ENCODE data around the gene NAIF1. TPM values are rescaled to one million over a fixed set of nuclear protein-coding genes. Genes with fewer than 3 reads are reported as not detected.
"Not testable (repeated sequence)": the region's sequence is repeated elsewhere in the genome, so short reads cannot be mapped to it uniquely, and the experiment has no call there.

NAIF1 gene
- total RNA-seq, 2 donors from 2014 or later: 11.9 to 17.9 TPM

DNA sequence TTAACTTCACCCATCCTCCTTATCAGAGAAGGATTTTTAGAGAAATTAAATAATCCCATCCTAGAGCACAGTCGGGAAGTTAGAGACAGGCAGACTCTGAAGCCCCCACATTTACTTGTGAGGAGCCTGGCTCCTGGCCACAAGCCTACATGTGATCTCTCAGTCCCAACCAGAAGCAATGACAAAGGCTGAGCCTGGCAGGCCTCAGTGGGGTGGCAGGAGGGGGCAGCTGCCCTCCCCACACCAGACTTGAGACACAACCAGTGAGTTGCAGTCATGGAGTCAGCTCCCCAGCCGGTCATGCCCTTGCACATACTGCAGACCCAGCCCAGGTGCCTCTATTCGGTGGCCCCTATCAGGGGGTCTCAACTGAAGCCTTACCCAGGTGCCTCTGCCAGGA, 11.0 kb downstream of the NAIF1 start:
- H3K9me3 Mint-ChIP-seq: no peaks in the 10 kb centered on the region
- H3K4me1 Mint-ChIP-seq (ENCODE audit: low read depth): peaks cover 6% of the 10 kb centered on the region
- no peak for DNase-seq
- no peak overlapping the region for H3K27ac Mint-ChIP-seq
- no peak overlapping the region for H3K4me3 Mint-ChIP-seq
- no peak for ATAC-seq (replicated peaks in 1 of 2)
- H3K27me3 Mint-ChIP-seq (ENCODE audit: low read depth): no peaks in the 10 kb centered on the region
- no peaks in the 10 kb centered on the region for H3K36me3 Mint-ChIP-seq (ENCODE audit: insufficient read depth in 2 of 2)

DNA sequence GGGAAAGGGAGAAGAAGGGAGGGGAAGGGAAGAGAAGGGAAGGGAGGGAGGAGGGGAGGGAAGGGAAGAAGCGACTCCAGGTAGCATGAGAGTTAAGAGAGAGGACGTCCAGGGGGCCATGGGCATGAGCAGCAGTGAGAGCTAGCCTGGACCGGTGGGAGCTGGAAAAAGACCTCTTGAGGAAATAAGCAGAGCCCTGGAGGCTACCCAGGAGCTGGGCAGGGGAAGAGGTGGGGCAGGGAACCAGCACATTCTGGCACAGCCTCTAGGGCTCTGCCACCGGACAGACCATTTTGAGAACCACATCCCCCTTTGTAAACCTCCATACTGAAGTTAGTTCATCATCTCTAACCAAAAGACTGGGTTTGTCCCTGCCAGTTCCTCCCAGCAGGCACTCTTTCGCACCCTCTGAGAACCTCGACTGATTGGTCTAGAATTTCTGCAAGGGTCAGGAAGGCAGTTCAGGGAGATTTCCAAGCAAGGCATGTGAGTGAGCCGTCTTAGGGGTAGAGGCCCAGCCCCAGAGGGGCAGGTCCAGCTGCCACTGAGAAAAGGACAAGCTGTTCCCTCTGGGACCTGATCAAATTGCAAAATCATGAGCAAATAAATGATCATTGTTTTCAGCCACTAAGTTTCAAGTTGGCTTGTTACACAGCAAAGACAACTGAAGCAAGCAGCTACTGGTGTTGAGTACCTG, 11.6 kb downstream of the NAIF1 start:
- H3K36me3 Mint-ChIP-seq (ENCODE audit: insufficient read depth in 2 of 2): no peaks in the 10 kb centered on the region
- no peak overlapping the region for H3K4me3 Mint-ChIP-seq
- no peak overlapping the region for H3K27ac Mint-ChIP-seq
- ATAC-seq (replicated peaks in 1 of 2) (no peak), DNase-seq (no peak)
- no peaks in the 10 kb centered on the region for H3K9me3 Mint-ChIP-seq
- no peaks in the 10 kb centered on the region for H3K4me1 Mint-ChIP-seq (ENCODE audit: low read depth)
- H3K27me3 Mint-ChIP-seq (ENCODE audit: low read depth): no peaks in the 10 kb centered on the region

DNA sequence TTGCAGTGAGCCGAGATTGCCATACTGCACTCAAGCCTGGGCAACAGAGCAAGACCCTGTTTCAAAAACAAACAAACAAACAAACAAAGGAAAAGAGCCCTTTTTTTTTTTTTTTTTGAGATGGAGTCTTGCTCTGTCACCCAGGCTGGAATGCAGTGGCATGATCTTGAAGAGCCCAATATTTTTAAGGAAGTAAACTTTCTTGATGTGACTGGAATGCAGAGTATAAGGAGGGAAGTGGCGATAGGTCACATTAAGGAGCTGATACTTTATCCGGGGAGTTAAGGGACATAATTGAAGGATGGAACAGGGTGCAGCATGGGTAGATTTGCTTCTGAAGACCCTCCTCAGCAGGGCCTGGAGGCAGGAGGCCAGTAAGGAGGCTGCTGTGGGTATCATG, 13.0 kb downstream of the NAIF1 start:
- H3K4me1 Mint-ChIP-seq (ENCODE audit: low read depth): no peaks in the 10 kb centered on the region
- H3K4me3 Mint-ChIP-seq: no peak overlapping the region
- H3K36me3 Mint-ChIP-seq (ENCODE audit: insufficient read depth in 2 of 2): no peaks in the 10 kb centered on the region
- H3K9me3 Mint-ChIP-seq: no peaks in the 10 kb centered on the region
- no peaks in the 10 kb centered on the region for H3K27me3 Mint-ChIP-seq (ENCODE audit: low read depth)
- ATAC-seq (replicated peaks in 1 of 2) (no peak), DNase-seq (no peak)
- no peak overlapping the region for H3K27ac Mint-ChIP-seq

DNA sequence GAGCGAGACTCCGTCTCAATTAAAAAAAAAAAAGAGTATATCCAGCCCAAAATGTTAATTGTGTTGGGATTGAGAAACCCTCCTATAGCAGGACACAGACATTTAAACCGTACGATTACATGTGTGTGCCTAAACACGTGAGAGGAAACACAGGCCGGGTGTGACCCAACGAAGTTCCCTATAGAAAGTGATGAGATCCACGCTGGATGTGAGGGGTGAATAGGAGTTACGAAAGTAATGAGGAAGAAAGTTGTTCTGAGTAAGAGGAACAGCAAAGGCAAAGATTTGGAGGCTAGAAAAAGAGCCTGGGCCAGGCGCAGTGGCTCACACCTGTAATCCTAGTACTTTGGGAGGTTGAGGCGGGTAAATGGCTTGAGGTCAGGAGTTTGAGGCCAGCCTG, 13.6 kb downstream of the NAIF1 start:
- Mint-ChIP-seq H3K9me3 (no peaks in the 10 kb centered on the region), H3K4me3 (no peak overlapping the region), H3K36me3 (ENCODE audit: insufficient read depth in 2 of 2) (no peaks in the 10 kb centered on the region), H3K27ac (no peak overlapping the region), H3K27me3 (ENCODE audit: low read depth) (no peaks in the 10 kb centered on the region), H3K4me1 (ENCODE audit: low read depth) (peaks cover 3% of the 10 kb centered on the region)
- no peak for ATAC-seq (replicated peaks in 1 of 2)
- no peak for DNase-seq

DNA sequence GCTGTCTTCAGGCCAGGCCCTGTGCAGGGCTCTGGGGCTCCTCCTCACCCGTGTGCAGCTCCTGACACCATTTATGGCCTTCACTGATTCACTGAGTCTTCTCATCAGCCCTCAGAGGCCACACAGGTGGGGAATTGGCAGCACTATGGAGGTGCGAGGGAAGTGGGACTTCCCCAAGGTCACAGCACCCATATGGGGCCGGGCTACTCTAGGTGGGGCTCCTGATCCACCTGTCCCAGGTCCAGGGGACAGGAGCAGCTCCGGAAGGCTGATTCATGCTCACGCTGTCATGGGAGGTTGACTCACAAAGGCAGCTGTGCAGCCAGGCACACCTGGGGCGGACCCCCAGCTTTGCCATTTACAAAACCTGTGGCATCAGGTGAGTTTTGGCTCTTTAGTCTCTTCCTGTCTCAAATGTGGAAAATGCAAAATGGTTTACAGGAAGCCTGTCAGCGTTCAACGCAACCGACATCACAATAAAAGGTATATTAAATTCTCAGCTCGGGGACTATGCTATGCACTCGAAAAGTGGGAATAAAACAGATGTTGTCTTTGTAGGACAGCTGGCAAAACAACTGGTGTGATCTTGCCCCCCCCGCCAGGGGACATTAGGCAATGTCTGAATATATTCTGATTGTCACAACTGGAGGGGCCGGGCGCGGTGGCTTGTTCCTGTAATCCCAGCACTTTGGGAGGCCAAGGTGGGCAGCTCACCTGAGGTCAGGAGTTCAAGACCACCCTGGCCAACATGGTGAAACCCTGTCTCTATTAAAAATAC, 15.0 kb downstream of the NAIF1 start:
- H3K36me3 Mint-ChIP-seq (ENCODE audit: insufficient read depth in 2 of 2): no peaks in the 10 kb centered on the region
- ATAC-seq (replicated peaks in 1 of 2): no peak
- peaks cover 6% of the 10 kb centered on the region for H3K4me1 Mint-ChIP-seq (ENCODE audit: low read depth)
- no peaks in the 10 kb centered on the region for H3K9me3 Mint-ChIP-seq
- no peak for DNase-seq
- H3K27ac Mint-ChIP-seq: no peak overlapping the region
- no peak overlapping the region for H3K4me3 Mint-ChIP-seq
- H3K27me3 Mint-ChIP-seq (ENCODE audit: low read depth): no peaks in the 10 kb centered on the region

DNA sequence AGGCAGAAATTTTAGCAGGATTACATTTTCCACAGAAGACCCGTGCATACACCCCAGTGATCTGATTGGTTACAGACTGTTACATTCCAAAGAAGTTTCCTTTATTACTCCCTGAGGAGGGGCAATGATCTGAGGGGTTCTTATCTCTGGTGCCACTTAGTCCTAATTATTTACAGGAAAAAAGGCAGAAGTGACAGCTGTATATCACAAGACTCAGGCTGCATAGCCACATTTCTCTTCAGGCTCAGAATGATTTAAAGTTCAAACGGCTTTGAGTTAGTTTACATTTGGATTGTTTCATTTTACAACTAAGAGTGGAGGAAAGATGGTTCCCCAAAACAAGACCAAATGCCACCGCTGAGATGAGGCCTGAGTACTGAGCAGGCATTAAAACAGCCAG, 17.3 kb downstream of the NAIF1 start:
- H3K4me1 Mint-ChIP-seq (ENCODE audit: low read depth): peaks cover 6% of the 10 kb centered on the region
- no peaks in the 10 kb centered on the region for H3K36me3 Mint-ChIP-seq (ENCODE audit: insufficient read depth in 2 of 2)
- no peaks in the 10 kb centered on the region for H3K27me3 Mint-ChIP-seq (ENCODE audit: low read depth)
- no peak overlapping the region for H3K27ac Mint-ChIP-seq
- no peak for DNase-seq
- ATAC-seq (replicated peaks in 1 of 2): no peak
- no peak overlapping the region for H3K4me3 Mint-ChIP-seq
- H3K9me3 Mint-ChIP-seq: no peaks in the 10 kb centered on the region

DNA sequence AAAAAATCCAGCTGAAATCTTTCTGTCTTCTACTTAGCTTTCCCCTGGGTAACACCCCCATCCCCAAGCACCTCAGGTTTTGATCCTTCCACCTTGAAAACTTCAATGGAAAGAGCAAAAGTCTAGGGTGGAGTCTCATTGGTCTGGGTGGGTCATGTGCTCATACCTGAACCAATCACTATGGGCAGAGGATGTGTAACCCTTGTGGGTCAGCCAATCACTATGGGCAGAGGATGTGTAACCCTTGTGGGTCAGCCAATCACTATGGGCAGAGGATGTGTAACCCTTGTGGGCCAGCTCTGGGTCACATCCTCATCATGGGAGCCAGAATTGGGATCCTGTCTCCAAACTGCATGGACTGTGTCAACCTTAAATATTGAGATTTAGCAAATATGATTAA, 18.5 kb downstream of the NAIF1 start:
- H3K4me3 Mint-ChIP-seq: no peak overlapping the region
- DNase-seq (no peak), ATAC-seq (replicated peaks in 1 of 2) (peak; percentile 64 to 74)
- no peaks in the 10 kb centered on the region for H3K27me3 Mint-ChIP-seq (ENCODE audit: low read depth)
- no peak overlapping the region for H3K27ac Mint-ChIP-seq
- peaks cover 6% of the 10 kb centered on the region for H3K4me1 Mint-ChIP-seq (ENCODE audit: low read depth)
- no peaks in the 10 kb centered on the region for H3K36me3 Mint-ChIP-seq (ENCODE audit: insufficient read depth in 2 of 2)
- no peaks in the 10 kb centered on the region for H3K9me3 Mint-ChIP-seq

DNA sequence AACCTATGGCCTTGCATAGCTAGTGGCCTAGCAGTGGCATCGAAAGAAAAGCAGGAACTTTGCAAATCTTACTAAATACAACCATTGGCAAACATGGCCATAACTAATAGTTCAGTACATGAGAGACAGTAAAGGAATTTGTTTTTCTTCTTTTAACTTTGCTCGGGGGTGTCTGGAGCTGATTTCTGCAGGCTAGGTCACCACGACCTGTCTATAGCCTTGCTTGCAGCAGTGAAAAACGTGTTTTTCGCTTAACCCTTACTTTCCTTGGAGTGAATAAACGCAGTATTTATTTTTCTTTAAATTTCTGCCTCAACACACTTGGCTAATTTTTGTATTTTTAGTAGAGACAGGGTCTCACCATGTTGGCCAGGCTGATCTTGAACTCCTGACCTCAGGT, 19.9 kb downstream of the NAIF1 start:
- no peaks in the 10 kb centered on the region for H3K9me3 Mint-ChIP-seq
- no peak for DNase-seq
- H3K4me1 Mint-ChIP-seq (ENCODE audit: low read depth): peaks cover 8% of the 10 kb centered on the region
- ATAC-seq (replicated peaks in 1 of 2): no peak
- no peaks in the 10 kb centered on the region for H3K27me3 Mint-ChIP-seq (ENCODE audit: low read depth)
- no peaks in the 10 kb centered on the region for H3K36me3 Mint-ChIP-seq (ENCODE audit: insufficient read depth in 2 of 2)
- H3K27ac Mint-ChIP-seq: no peak overlapping the region
- H3K4me3 Mint-ChIP-seq: no peak overlapping the region

DNA sequence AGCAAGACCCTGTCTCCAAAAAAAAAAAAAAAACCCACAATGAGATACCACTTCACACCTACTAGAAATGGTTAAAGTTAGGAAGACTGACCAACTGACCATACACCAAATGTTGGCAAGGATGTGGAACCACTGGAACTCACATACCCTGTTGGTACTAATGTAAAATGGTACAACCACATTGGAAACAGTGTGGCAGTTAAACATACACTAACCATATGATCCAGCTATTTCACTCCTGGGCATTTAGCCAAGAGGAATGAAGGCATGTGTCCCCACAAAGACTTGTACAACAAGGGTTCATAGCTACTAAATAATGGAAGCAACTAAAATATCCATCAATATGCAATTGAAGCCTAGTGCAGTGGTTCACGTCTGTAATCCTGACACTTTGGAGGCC, 21.3 kb downstream of the NAIF1 start:
- no peak overlapping the region for H3K27ac Mint-ChIP-seq
- no peak overlapping the region for H3K4me3 Mint-ChIP-seq
- H3K36me3 Mint-ChIP-seq (ENCODE audit: insufficient read depth in 2 of 2): no peaks in the 10 kb centered on the region
- DNase-seq (no peak), ATAC-seq (replicated peaks in 1 of 2) (no peak)
- peaks cover 22% of the 10 kb centered on the region for H3K4me1 Mint-ChIP-seq (ENCODE audit: low read depth)
- no peaks in the 10 kb centered on the region for H3K9me3 Mint-ChIP-seq
- H3K27me3 Mint-ChIP-seq (ENCODE audit: low read depth): no peaks in the 10 kb centered on the region

DNA sequence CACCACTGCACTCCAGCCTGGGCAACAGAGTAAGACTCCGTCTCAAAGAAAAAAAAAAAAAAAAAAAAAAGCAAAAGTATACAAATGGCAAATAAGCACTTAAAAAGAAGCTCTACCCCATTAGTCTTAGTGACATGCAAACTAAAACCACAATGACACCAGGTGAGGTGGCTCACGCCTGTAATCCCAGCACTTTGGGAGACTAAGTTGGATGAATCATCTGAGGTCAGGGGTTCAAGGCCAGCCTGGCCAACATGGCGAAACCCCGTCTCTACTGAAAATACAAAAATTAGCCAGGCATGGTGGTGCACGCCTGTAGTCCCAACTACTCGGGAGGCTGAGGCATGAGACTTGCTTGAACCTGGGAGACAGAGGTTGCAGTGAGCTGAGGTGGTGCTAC, 21.7 kb downstream of the NAIF1 start:
- not testable (repeated sequence) for ATAC-seq (replicated peaks in 1 of 2); H3K27me3 Mint-ChIP-seq (ENCODE audit: low read depth)

DNA sequence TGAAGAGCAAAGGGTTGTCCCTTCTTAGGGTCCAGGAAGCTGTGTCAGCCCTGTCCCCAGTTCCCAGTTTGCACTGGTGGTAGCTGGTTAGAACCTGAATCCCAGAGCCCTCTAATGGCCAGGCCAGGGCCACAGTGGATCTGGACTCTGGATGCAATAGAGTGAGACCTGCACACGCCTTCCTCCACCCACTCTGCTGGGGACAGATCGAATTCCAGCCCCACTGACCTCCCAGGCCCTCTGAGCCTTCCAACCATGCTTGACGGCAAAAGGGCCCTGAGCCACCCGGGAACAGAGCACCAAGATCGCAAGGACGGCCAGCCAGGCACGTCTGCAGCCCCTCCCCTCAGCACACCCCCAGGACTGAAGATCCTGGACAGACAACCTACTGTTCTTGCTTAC, 23.7 kb downstream of the NAIF1 start:
- no peaks in the 10 kb centered on the region for H3K36me3 Mint-ChIP-seq (ENCODE audit: insufficient read depth in 2 of 2)
- H3K27me3 Mint-ChIP-seq (ENCODE audit: low read depth): no peaks in the 10 kb centered on the region
- H3K4me1 Mint-ChIP-seq (ENCODE audit: low read depth): peaks cover 17% of the 10 kb centered on the region
- DNase-seq (no peak), ATAC-seq (replicated peaks in 1 of 2) (no peak)
- no peaks in the 10 kb centered on the region for H3K9me3 Mint-ChIP-seq
- H3K27ac Mint-ChIP-seq: no peak overlapping the region
- H3K4me3 Mint-ChIP-seq: no peak overlapping the region

More for the DNA sequence above, 21.7 kb downstream of the NAIF1 start:
- H3K27ac Mint-ChIP-seq; H3K9me3 Mint-ChIP-seq; DNase-seq; H3K36me3 Mint-ChIP-seq (ENCODE audit: insufficient read depth in 2 of 2); H3K4me3 Mint-ChIP-seq: not testable (repeated sequence)
- peaks cover 22% of the 10 kb centered on the region for H3K4me1 Mint-ChIP-seq (ENCODE audit: low read depth)

DNA sequence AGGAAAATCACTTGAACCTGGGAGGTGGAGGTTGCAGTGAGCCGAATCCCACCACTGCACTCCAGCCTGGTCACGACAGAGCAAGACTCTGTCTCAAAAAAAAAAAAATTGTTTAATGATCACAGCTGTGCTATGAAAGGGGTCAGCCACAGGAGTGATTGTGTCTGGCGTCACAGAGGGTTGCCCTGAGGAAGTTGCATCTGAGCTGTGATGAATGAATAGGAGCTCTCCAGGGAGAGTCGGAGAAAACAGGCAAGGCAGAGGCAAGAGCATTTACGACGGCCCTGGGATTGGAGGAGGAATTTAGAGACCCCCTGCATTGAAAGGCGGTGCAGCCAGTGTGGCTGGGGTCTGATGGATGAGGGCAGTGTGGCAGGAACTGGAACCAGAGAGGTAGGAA, 25.1 kb downstream of the NAIF1 start:
- Mint-ChIP-seq H3K9me3 (no peaks in the 10 kb centered on the region), H3K36me3 (ENCODE audit: insufficient read depth in 2 of 2) (no peaks in the 10 kb centered on the region)

DNA sequence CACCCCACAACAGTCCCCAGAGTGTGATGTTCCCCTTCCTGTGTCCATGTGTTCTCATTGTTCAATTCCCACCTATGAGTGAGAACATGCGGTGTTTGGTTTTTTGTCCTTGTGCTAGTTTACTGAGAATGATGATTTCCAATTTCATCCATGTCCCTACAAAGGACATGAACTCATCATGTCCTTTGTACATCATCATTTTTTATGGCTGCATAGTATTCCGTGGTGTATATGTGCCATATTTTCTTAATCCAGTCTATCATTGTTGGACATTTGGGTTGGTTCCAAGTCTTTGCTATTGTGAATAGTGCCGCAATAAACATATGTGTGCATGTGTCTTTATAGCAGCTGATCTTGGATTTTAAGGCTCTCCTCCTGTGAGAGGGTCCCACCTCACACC, 26.3 kb downstream of the NAIF1 start:
- not testable (repeated sequence) for DNase-seq; ATAC-seq (replicated peaks in 1 of 2); H3K27me3 Mint-ChIP-seq (ENCODE audit: low read depth); H3K9me3 Mint-ChIP-seq; H3K27ac Mint-ChIP-seq; H3K4me3 Mint-ChIP-seq; H3K36me3 Mint-ChIP-seq (ENCODE audit: insufficient read depth in 2 of 2)
- peaks cover 16% of the 10 kb centered on the region for H3K4me1 Mint-ChIP-seq (ENCODE audit: low read depth)

More for the DNA sequence above, 25.1 kb downstream of the NAIF1 start:
- ATAC-seq (replicated peaks in 1 of 2) (no peak), DNase-seq (no peak)
- Mint-ChIP-seq H3K27me3 (ENCODE audit: low read depth) (no peaks in the 10 kb centered on the region), H3K4me1 (ENCODE audit: low read depth) (peaks cover 16% of the 10 kb centered on the region), H3K4me3 (no peak overlapping the region), H3K27ac (no peak overlapping the region)

DNA sequence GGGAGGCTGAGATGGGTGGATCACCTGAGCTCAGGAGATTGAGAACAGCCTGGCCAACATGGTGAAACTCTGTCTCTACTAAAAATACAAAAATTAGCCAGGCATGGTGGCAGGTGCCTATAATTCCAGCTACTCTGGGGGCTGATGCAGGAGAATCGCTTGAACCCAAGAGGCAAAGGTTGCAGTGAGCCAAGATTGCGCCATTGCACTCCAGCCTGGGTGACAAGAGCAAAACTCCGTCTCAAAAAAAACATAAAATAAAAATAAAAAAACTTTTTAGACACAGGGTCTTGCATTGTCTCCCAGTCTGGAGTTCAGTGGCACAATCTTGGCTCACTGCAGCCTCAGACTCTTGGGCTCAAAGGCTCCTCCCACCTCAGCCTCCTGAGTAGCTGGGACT, 30.6 kb downstream of the NAIF1 start:
- not testable (repeated sequence) for H3K27me3 Mint-ChIP-seq (ENCODE audit: low read depth); ATAC-seq (replicated peaks in 1 of 2); H3K9me3 Mint-ChIP-seq; DNase-seq; H3K36me3 Mint-ChIP-seq (ENCODE audit: insufficient read depth in 2 of 2); H3K27ac Mint-ChIP-seq; H3K4me3 Mint-ChIP-seq
- H3K4me1 Mint-ChIP-seq (ENCODE audit: low read depth): peaks cover 39% of the 10 kb centered on the region
